HL-60/S4 treated with phorbol 12-myristate 13-acetate at 8.2 ng/mL for 4 days and 3 days (cell line): Measurements from ENCODE around the gene LPGAT1.
"Not testable (repeated sequence)": the region's sequence is repeated elsewhere in the genome, so short reads cannot be mapped to it uniquely, and the experiment has no call there.

Source experiments
- in situ Hi-C: fragments of 300-500 bp; cut with MboI; formaldehyde crosslinking; loops from 2 replicates; pipeline ENCODE4 v1.15.0; 2022; ENCODE audit warnings: low sequenced_read_pairs

LPGAT1 gene, protein sequence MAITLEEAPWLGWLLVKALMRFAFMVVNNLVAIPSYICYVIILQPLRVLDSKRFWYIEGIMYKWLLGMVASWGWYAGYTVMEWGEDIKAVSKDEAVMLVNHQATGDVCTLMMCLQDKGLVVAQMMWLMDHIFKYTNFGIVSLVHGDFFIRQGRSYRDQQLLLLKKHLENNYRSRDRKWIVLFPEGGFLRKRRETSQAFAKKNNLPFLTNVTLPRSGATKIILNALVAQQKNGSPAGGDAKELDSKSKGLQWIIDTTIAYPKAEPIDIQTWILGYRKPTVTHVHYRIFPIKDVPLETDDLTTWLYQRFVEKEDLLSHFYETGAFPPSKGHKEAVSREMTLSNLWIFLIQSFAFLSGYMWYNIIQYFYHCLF

GRCh38 chr1:211830328-211831142, at the start of gene LPGAT1:
LPGAT1 (minus strand) TSS chr1:211830763; CDS start chr1:211829296, 1,467 bp downstream.
- in situ Hi-C loops: no loop called here

GRCh38 chr1:211879475-211879874, 48.9 kb upstream of the LPGAT1 start:
- in situ Hi-C loops: no loop called here

DNA sequence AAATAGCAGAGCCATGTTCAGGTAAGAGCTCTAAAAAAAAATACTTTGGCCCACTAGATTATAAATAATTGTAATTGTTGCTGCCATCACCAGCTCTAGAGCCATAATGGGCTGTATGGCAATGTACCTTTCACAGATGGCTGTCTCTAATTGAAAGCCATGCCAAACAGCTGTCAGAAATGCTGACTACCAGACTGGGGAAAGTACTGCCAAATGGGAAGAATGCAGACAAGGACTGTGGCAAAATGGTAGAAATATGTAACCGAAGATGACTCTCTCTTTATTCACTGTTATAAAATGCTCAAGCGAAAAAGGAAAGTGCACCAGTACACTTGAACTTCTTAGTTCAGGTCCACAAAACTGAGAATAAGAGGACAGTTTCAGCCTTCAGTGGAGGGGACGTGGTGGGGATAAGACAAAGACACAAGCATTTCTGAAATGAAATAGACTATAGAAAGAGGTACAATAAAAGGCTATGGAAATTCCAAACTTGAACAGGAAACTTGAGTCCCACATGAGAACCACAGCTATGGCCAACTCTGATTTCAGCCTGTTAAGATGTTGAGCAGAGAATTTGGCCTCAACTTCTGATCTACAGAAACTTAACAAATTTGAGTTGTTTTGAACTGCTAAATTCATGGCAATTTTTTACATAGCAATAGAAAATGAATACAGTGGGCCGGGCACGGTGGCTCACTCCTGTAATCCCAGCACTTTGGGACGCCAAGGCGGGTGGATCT, 46.5 kb upstream of the LPGAT1 start:
- in situ Hi-C loops: no loop called here

GRCh38 chr1:211875541-211875940, 45.0 kb upstream of the LPGAT1 start:
- in situ Hi-C loops: no loop called here

DNA sequence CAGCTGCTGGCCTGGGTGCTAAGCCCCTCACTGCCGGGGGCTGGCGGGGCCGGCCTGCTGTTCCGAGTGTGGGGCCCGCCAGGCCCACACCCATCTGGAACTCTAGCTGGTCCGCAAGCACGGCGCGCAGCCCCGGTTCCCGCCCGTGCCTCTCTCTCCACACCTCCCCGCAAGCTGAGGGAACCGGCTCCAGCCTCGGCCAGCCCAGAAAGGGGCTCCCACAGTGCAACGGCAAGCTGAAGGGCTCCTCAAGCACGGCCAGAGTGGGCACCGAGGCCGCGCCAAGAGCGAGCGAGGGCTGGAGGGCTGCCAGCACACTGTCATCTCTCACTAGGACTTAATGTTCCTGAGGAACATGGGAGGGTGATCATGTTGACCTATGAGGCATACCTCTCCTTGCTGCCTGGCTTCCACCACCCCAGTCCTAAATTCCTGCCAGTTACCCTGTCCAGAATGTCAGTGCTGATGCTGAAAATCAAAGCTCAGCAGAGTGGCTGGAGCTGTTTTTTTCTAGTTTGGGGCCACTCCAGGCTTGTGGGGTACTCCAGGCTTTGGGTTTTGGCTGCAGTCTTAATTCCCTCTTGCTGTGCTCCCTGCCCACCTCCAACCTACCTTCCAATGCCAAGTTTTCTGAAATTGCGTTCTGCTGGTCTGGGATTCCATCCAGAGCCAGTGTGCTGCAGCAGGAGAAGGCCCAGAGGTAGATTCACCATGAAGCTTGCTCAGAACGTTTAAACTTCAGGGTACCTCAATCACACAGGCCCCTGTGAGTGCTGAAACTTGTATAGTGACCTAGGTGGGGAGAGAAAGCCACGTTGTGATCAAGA, 44.2 kb upstream of the LPGAT1 start:
- in situ Hi-C loops: no loop called here

DNA sequence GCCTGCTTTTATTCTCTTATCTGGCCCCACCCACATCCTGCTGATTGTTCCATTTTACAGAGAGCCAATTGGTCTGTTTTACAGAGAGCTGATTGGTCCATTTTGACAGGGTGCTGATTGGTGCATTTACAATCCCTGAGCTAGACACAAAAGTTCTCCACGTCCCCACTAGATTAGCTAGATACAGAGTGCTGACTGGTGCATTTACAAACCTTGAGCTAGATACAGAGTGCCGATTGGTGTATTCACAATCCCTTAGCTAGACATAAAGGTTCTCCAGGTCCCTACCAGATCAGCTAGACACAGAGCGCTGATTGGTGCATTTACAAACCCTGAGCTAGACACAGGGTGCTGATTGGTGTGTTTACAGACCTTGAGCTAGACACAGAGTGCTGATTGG, 43.2 kb upstream of the LPGAT1 start:
- in situ Hi-C loops: not testable (repeated sequence)

- in situ Hi-C loops: no loop called here
These were observed 39.6 kb upstream of the LPGAT1 start for GRCh38 chr1:211870156-211870555.

DNA sequence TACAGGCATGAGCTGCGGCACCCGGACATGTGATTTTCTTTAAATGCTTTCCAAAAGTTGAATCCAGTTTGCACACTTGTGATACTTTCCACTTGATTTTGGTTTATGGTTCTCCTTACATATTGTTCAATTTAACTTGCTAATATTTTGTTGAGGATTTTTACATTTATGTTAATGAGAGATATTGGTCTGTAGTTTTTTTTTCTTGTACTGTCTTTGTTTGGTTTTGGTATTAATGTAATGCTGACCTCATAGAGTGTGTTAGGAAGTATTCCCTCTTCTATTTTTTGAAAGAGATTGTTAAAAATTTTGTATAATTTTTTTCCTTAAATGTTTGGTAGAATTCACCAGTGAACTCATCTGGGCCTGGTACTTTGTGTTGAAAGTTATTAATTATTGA, 34.6 kb upstream of the LPGAT1 start:
- in situ Hi-C loops: no loop called here

DNA sequence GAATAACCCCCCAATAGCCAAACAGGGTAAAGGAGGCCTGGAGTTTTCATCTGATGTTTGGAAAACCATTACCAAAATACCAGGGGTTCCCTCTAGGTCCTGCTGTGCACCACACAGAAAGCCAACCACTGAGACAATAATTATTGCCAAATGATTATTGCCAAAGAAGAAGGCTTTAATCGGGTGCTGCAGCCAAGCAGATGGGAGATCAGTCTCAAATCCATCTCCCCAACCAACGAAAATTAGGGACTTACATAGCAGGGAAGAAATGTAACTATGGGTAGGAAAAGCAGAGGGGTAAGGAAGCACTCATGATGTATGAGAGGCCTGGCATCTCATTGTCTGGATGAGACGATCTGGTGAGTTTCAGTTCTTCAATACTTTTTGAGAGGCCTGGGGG, 28.8 kb upstream of the LPGAT1 start:
- in situ Hi-C loops: no loop called here

GRCh38 chr1:211851174-211851573, 20.6 kb upstream of the LPGAT1 start:
- in situ Hi-C loops: no loop called here

DNA sequence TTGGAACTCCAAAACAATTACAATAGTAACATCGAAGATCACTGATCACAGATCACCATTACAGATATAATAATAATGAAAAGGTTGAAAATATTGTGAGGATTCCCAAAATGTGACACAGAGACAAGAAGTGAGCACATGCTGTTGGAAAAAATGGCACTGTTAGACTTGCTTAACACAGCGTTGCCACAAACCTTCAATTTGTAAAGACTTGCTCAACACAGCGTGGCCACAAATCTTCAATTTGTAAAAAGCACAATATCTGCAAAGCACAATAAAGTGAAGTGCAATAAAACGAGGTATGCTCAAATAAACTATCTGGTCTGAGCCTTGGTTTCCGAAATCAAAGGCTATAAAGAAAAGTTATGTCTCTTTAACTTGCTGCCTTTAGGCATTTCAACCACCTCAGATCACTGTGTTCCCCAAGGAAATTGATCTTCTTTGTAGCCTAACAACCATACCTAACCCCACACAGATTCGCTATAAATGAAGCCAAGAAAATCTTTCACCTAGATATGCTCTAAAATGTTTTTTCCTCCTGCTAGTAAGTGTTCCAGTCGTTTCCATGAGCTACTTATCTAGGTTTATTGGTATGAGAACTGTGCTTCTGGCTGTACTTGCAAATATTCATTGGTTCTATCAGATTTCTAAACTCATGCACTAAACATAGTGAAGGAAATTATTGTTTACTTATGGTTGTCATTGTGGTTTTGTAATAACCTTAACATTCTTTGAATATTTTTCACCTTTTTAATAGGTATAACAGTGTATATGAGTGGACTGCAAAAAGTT, 13.1 kb upstream of the LPGAT1 start:
- in situ Hi-C loops: no loop called here

- in situ Hi-C loops: no loop called here
These were observed 12.5 kb upstream of the LPGAT1 start for GRCh38 chr1:211843018-211843417.

GRCh38 chr1:211842518-211842917, 12.0 kb upstream of the LPGAT1 start:
- in situ Hi-C loops: no loop called here

DNA sequence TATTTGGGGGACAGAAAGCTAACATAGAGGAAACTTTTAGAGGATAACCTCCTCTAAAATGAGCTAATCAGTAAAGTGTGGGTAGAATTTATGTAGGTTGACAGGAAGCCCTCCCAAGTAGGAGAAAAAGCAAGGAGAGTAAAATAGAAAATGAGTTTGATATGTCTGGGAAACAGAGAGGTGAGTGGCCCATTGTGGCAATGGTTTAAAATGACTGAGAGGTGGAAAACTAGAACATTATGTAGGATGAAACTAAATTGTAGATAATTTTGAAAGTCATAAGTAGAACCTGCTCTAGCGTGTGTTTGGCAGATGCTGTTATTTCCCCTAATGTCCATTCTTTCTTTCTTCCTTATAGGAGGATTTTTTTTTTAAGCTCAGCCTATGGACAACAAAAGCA, 8.5 kb upstream of the LPGAT1 start:
- in situ Hi-C loops: no loop called here

DNA sequence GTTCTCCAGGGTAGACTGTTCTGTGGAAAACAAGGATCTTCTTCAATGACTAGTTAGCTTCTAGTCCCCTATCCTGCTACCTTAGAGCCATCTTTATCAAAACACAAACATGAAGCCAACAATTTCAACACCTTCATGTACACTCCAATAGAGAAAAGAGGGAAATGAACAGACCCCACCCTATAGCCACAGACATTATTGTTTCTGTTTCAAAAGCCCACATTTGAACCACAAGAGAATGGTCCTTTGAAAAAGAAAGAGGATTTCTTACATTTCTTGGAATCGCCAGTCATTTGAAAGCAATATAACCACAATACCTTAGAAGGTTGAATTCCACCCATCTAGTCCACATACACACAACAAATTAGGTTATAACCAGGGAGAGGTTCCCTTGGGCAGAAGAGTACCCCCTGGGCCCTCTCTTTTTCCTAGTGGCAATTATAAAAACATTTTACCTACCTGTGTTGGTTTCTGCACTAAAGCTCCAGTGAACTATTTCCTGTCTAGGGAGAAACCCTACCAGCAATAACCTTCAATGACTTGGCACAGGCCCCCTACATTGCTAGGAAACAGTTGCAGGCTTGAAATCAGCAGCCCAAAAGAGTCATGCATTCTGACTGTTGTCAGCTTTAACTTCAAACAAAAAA, 2.7 kb upstream of the LPGAT1 start:
- in situ Hi-C loops: no loop called here

DNA sequence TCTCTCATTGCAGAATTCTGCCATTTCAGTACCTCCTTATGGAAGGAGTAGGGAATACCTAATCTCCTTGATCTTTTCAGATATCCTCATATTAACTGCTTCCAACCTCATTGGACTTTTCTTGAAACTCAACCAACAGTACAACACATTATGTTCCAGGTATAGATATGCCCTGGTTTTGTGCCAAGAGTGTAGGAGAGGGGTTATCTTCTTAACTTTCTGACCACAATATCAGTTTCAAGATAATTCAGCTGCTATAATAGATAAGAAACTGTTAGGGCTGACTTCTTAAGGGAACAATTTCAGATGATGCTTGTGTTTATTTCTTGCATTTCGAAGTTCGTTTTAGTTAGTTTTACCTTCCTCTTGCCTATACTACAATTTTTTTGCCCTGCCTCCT, 2.1 kb upstream of the LPGAT1 start:
- in situ Hi-C loops: no loop called here

DNA sequence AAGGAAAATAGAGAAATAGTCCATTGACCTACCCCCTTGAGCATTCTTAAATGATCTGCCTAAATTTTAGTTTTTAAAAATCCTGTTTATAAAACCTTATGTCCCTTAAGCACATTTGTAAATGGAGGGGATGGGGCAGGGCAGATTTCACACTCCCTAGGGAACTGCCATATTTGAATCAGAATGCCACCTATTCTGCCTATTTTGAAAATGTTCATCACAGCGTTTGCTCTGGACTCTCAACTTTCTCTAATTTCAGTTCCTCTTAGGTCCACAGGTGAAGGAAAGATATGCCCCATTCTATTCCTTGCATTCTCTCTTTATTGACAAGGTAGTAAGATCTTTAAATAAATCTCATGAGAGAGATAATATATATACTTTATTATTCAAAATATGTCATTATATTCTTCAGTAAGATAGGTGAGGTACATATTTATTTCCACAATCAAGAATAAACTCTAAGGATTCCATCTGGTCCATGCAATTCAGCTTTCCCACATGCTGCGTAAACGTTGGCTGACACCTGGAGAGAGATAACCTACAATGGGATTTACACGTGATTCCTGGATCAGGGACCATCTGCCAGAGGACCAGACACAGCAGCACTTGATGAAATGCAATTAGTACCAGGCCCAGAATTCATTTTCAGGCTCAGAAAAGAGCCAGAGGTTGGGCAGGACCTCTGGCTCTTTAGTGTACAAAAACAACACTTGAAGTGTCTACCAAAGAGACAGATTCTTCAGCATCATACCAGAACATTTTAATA, 1.2 kb upstream of the LPGAT1 start:
- in situ Hi-C loops: no loop called here

- in situ Hi-C loops: no loop called here
These were observed 572 bp downstream of the LPGAT1 start for GRCh38 chr1:211830055-211830327.
